ENCODE results near the gene CYP4Z1.
A peak's percentile ranks its signal among the peaks of the same experiment; 100 is the strongest.
"Not testable (repeated sequence)": the region's sequence is repeated elsewhere in the genome, so short reads cannot be mapped to it uniquely, and the experiment has no call there.

Gene CYP4Z1

DNA sequence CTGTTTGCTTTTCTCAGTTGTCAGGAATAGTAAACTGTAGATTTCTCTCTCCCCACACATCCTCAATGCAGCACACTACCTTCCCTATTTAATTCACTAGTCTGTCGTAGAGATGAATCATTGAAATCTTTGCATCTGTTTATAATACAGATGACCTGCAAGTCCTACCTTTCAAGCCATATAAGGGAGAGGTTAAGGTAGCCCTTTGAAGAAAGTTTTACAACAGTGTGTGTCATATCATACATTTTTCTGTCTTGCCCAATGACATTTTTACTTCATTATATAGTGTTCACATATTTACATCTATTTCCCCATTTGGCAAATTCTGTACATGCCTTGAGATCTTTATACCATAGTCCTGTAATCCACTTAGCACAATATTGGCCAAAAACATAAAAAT, 79.5 kb downstream of the CYP4Z1 start:
- H3K9me3 Mint-ChIP-seq, H3K4me1 Mint-ChIP-seq, DNase-seq, CTCF ChIA-PET, H3K36me3 Mint-ChIP-seq, H3K4me3 Mint-ChIP-seq, H3K27ac Mint-ChIP-seq: not testable (repeated sequence)
- H3K27me3 Mint-ChIP-seq, result peaks cover 22% of the 10 kb centered on the region

DNA sequence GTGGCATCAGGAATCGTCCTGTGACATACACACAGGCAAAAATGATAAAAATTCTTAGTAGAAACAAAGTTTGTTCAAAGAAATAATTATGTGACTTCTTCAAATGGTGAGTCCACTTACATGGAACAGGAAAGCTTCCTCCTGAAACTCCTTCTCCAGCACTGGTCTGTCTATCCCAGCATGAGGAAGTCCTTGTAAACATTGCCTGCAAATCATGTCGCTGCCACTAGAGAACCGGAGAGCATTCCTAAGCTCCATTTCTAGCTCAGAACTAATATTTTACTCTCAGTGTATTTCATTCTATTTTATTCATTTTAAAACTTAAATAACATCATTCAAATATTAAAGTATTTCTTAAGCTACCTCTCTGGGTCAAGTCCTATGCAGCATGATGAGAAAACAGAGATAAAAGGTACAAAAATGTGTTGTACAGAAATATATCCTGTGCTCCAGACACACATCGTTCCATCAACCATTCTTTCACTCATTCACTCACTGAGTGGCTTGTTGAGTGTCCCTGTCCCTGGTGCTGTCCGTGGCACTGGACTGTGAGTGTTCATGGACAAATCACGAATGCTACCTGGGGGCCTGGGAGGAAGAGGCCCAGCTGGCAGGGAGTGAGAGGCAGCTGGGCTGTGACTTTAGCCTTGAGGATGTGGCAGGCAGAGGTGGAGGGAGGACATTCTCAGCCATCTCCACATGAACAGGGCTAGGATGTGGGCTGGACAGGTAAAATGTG, 80.2 kb downstream of the CYP4Z1 start:
- Mint-ChIP-seq H3K9me3 (no peaks in the 10 kb centered on the region), H3K27me3 (peaks cover 29% of the 10 kb centered on the region), H3K4me3 (no peak overlapping the region), H3K36me3 (no peaks in the 10 kb centered on the region), H3K4me1 (no peaks in the 10 kb centered on the region), H3K27ac (peak overlapping the region; percentile 40)
- CTCF ChIA-PET, result no interaction called here
- DNase-seq, result no peak

DNA sequence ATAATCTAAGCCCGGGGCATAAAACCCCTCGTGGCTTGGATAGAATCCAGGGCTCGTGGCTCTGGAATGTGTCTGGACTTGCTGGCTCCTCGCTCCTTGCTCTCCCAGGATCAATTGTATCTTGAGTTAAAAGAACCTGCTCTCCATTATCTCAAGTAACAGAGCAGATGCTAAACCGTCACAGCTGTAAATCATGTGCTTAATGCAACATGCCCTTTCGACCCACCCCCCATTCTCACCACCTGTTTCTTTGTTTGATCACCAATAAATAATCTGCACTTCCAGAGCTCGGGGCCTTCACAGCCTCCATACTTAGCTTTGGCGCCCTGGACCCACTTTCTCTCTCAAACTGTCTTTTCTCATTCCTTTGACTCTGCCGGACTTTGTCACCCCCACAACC, 82.1 kb downstream of the CYP4Z1 start:
- CTCF ChIA-PET, result interaction anchor here (1.1 kb wide), 1 partner anchor 26 kb away, joined by 3 read pairs; no protein-coding TSS in a partner anchor
- not testable (repeated sequence) for H3K36me3 Mint-ChIP-seq, H3K9me3 Mint-ChIP-seq, H3K27ac Mint-ChIP-seq, H3K4me3 Mint-ChIP-seq, H3K4me1 Mint-ChIP-seq, DNase-seq
- peaks cover 29% of the 10 kb centered on the region for H3K27me3 Mint-ChIP-seq

DNA sequence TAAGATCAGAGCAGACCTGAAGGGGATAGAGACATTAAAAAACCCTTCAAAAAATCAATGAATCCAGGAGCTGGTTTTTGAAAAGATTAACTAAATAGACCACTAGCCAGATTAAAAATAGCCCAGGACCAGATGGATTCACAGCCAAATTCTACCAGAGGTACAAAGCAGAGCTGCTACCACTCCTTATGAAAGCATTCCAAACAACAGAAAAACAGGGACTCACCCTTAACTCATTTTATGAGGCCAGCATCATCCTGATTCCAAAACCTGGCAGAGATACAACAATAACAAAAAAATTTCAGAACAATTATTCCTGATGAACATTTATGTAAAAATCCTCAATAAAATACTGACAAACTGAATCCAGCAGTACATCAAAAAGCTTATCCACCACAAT, 89.4 kb downstream of the CYP4Z1 start:
- peaks cover 11% of the 10 kb centered on the region for H3K27me3 Mint-ChIP-seq
- not testable (repeated sequence) for H3K9me3 Mint-ChIP-seq, H3K4me3 Mint-ChIP-seq, H3K4me1 Mint-ChIP-seq, H3K27ac Mint-ChIP-seq, DNase-seq, H3K36me3 Mint-ChIP-seq
- CTCF ChIA-PET, result interaction anchor here (1.2 kb wide), 1 partner anchor 23 kb away, joined by 3 read pairs; no protein-coding TSS in a partner anchor

DNA sequence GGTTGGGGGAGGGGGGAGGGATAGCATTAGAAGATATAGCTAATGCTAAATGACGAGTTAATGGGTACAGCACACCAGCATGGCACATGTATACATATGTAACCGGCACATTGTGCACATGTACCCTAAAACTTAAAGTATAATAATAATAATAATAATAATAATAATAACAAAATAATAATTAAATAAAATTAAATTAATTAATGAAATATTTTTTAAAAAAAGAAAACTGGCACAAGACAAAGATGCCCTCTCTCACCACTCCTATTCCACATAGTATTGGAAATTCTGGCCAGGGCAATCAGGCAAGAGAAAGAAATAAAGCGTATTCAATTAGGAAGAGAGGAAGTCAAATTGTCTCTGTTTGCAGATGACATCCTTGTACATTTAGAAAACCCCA, 90.9 kb downstream of the CYP4Z1 start:
- not testable (repeated sequence) for H3K27me3 Mint-ChIP-seq

DNA sequence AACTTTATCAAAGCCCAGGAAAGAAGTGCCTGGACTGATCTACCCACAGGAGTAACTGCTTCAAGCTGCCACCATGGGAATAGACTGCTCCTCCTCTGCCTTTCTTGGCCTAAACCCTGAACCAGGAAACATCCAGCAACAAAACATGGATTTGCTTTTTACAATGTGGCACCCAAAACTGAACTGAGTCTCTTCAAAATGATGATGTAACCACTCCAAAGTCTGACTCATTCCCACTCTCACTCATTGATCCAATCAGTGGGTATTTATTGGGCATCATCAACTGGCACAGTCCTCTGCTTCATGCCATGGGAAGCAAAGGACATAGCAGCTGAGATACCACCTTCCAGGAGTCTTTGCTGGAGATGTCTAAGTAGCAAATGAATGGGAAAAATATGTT, 93.7 kb downstream of the CYP4Z1 start:
- Mint-ChIP-seq H3K27ac (no peak overlapping the region), H3K9me3 (no peaks in the 10 kb centered on the region), H3K27me3 (peaks cover 24% of the 10 kb centered on the region), H3K36me3 (no peaks in the 10 kb centered on the region), H3K4me3 (no peak overlapping the region), H3K4me1 (no peaks in the 10 kb centered on the region)
- DNase-seq, result no peak
- CTCF ChIA-PET, result no interaction called here

More for the DNA sequence above, 90.9 kb downstream of the CYP4Z1 start:
- CTCF ChIA-PET, H3K27ac Mint-ChIP-seq, H3K4me1 Mint-ChIP-seq, DNase-seq, H3K36me3 Mint-ChIP-seq, H3K9me3 Mint-ChIP-seq, H3K4me3 Mint-ChIP-seq: not testable (repeated sequence)

DNA sequence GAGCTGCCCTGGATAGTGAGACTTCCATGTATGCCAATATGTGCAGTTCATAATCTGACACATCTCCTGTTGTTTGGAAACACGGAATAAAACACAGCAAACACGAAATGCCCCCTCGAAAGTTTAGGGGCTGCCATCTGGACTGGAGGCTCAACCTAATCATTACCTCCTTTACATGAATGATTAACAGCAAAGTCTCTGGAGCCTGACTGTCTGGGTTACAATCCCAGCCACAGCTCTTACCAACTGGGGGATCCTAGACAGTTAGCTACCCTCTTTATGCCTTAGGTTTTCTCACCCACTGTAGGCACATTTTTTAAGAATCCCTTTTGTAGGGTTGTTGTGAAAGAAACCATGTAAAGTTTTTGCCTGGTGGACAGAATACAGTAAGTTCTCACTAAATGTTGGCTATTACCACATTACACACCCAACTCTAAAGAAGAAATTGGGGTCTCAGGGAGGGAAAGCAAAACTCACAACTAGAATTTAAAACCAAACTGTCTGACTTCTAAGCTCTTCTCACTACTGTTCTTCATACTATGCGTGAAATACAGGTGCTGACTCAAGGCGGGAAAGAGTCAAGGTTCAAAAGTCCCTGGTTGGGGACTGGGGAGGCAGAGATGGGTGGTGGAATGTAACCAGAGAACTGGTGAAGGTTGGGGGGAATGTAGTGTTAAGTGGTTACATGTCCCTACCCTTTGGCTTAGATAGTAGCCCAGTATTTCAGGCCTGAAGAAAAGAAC, 94.4 kb downstream of the CYP4Z1 start:
- Mint-ChIP-seq H3K4me3 (no peak overlapping the region), H3K36me3 (no peaks in the 10 kb centered on the region), H3K27ac (no peak overlapping the region), H3K9me3 (no peaks in the 10 kb centered on the region), H3K4me1 (no peaks in the 10 kb centered on the region), H3K27me3 (peaks cover 31% of the 10 kb centered on the region)
- CTCF ChIA-PET, result no interaction called here
- no peak for DNase-seq

DNA sequence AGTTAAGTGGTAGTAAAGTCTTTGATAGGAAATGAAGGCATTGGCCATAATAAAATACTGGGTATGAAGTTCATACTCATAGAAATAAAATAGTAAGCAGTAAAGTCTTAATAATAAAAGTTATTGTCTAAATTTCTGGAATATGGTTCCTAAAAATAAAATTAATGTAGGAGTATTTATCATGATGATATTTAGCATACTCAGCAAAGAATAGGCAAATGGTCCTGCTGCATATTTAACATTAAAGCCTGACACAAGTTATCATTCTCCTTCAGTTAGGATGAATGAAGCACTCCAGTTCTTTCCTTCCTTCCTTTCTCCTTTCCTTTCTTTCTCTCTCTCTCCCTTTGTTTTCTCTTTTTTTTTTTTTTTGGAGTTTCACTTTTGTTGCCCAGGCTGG, 97.5 kb downstream of the CYP4Z1 start:
- H3K27me3 Mint-ChIP-seq, result peaks cover 31% of the 10 kb centered on the region
- no peaks in the 10 kb centered on the region for H3K36me3 Mint-ChIP-seq
- H3K4me1 Mint-ChIP-seq, result no peaks in the 10 kb centered on the region
- no peak for DNase-seq
- CTCF ChIA-PET, result interaction anchor here (1.1 to 1.4 kb wide), 2 partner anchors 11 to 14 kb away, joined by 4 to 5 read pairs; no protein-coding TSS in a partner anchor
- no peak overlapping the region for H3K27ac Mint-ChIP-seq
- no peak overlapping the region for H3K4me3 Mint-ChIP-seq
- no peaks in the 10 kb centered on the region for H3K9me3 Mint-ChIP-seq
